Activated naive CD8-positive, alpha-beta T cell treated with anti-CD3 and anti-CD28 coated beads, Interleukin-2, amount 10 ng/mL, durations not matched to agents 7 days and 5 days (primary cell): ENCODE data around the gene CSNK1G2. TPM values are rescaled to one million over a fixed set of nuclear protein-coding genes. Genes with fewer than 3 reads are reported as not detected.
A peak's percentile ranks its signal among the peaks of the same experiment; 100 is the strongest.

Experiments used
- ATAC-seq: fragments of 150-1000 bp; cut with Tn5 transposase; one replicate; pipeline ENCODE4 v1.10.0; 2021; ENCODE audit warnings: low read depth, moderate library complexity
- POLR2A ChIA-PET: fragments of 350-600 bp; sonication (Branson Sonifier 250); formaldehyde crosslinking; loops from one replicate; lab custom pipeline; 2021; ENCODE audit warnings: antibody characterized with exemption; lab: Charles Lee
- DNase-seq: peaks from one replicate; pipeline ENCODE4 v3.0.0; 2021
- H3K27ac Mint-ChIP-seq: one replicate; pipeline ENCODE4 v1.8.0; 2022; ENCODE audit warnings: mild to moderate bottlenecking, mixed read lengths
- H3K27me3 Mint-ChIP-seq: one replicate; pipeline ENCODE4 v1.8.0; 2022; ENCODE audit warnings: mild to moderate bottlenecking, moderate library complexity, mixed read lengths
- H3K36me3 Mint-ChIP-seq: one replicate; pipeline ENCODE4 v1.8.0; 2021; ENCODE audit warnings: mild to moderate bottlenecking, mixed read lengths
- H3K4me1 Mint-ChIP-seq: one replicate; pipeline ENCODE4 v1.8.0; 2021; ENCODE audit warnings: mixed read lengths
- H3K4me3 Mint-ChIP-seq: one replicate; pipeline ENCODE4 v1.8.0; 2022; ENCODE audit warnings: mild to moderate bottlenecking, moderate library complexity, mixed read lengths
- H3K9me3 Mint-ChIP-seq: one replicate; pipeline ENCODE4 v1.8.0; 2021; ENCODE audit warnings: mixed read lengths
- total RNA-seq, 2 experiments: library from RNA; stranded (reverse); gene quantifications; one replicate each; pipeline ENCODE4 v1.2.3, GENCODE V29; 2021

Gene CSNK1G2
- total RNA-seq, 2 experiments from 2014 or later, result 127 to 134 TPM

DNA sequence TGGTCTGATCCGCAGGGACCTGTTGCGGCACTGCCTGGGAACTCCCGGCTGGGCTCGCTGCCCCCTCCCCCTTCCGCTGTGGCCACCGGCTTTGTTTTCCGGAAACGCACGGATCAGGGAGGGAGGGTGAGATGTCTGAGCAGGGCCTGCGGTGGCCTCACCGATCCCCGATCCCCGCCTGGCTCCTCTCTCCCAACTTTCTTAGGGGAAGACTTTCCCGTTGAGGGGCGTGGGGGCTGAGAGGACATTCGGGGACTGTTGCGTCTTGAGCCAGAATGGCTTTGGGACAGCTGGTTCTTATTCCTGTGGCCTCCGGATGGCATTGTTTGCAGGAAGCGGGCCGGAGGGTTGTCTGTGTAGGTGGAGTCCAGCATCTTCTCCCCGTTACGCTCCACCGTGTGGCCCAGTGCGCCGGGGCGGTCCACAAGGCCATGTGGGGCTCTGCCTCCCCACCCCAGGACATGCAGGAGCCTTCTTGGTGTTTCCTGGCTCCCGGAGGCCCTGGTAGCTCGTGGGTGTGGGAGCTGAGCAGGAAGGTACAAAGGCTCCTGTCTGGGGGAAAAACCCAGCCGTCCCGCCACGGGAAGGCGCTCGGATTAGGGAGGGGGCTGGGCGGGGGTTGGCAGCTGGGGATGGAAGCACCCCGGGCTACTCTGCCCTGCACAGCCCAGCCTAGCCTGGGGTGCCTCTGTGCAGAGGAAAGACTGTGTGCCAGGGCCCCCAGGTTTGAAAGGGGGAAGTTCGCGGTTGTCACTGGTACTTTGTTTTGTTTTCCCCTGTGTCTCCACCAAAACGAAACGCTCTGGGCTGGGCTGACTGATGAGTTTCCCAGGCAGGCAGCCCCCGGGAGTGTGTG lies 1.3 kb downstream of the CSNK1G2 start:
- Mint-ChIP-seq H3K4me3 (peak overlapping the region; percentile 97), H3K4me1 (peaks cover 23% of the 10 kb centered on the region), H3K27me3 (no peaks in the 10 kb centered on the region), H3K27ac (peak overlapping the region; percentile 95), H3K36me3 (peaks cover 4% of the 10 kb centered on the region), H3K9me3 (no peaks in the 10 kb centered on the region)
- POLR2A ChIA-PET, result interaction anchor here (0.6 to 2.2 kb wide), 13 partner anchors 11 to 422 kb away, joined by 3 to 11 read pairs (median 4); partner anchors contain the start of gene ABHD17A
- DNase-seq, result peak; percentile 81
- peak; percentile 48 for ATAC-seq

DNA sequence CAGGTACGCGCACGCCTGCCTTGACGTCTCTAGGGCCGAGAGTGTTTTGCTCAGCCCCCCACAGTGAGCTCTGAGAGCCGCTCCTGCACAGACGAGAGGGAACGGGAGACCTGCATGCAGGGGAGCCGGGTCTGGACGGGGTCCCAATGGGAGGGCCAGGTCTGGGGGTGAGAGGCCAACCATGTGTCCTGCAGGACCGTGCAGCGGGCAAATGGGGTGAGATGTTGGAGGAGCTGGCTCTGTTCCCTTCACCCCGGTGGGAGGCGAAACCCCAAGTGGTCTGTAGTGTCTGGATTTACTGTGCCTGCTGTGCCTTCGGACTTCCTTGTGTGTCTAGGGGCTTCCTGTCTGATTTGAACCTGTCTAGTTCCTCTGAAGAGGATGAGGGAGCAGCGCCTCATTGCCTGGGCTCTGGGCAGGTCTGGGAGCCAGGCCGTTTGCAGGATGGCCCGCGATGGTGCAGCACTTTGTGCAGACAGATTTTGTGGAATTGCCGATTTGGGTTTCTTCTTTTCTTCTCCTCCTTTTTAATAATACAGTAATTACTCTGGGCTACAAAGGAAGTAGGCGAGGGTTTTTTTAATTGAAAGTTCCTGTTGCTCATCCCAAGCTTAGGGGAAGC lies 2.1 kb downstream of the CSNK1G2 start:
- DNase-seq, result no peak
- H3K4me3 Mint-ChIP-seq, result peak overlapping the region; percentile 97
- ATAC-seq, result no peak
- H3K4me1 Mint-ChIP-seq, result peaks cover 23% of the 10 kb centered on the region
- H3K36me3 Mint-ChIP-seq, result peaks cover 4% of the 10 kb centered on the region
- H3K27me3 Mint-ChIP-seq, result no peaks in the 10 kb centered on the region
- POLR2A ChIA-PET, result interaction anchor here (0.6 to 2.2 kb wide), 9 partner anchors 19 to 145 kb away, joined by 3 to 11 read pairs (median 3); no protein-coding TSS in a partner anchor
- H3K9me3 Mint-ChIP-seq, result no peaks in the 10 kb centered on the region
- H3K27ac Mint-ChIP-seq, result peak overlapping the region; percentile 95

GRCh38 chr19:1943661-1944087 lies 2.7 kb downstream of the CSNK1G2 start:
- Mint-ChIP-seq H3K4me3 (peak overlapping the region; percentile 97), H3K27me3 (no peaks in the 10 kb centered on the region), H3K4me1 (peaks cover 23% of the 10 kb centered on the region), H3K9me3 (no peaks in the 10 kb centered on the region), H3K27ac (peak overlapping the region; percentile 95), H3K36me3 (peaks cover 4% of the 10 kb centered on the region)
- ATAC-seq (no peak), DNase-seq (no peak)
- POLR2A ChIA-PET, result interaction anchor here (0.7 to 2.2 kb wide), 4 partner anchors 23 to 119 kb away, joined by 3 to 10 read pairs (median 5); no protein-coding TSS in a partner anchor

GRCh38 chr19:1944088-1944915 lies 3.3 kb downstream of the CSNK1G2 start:
- peaks cover 7% of the 10 kb centered on the region for H3K36me3 Mint-ChIP-seq
- ATAC-seq (no peak), DNase-seq (no peak)
- POLR2A ChIA-PET, result interaction anchor here (2.0 kb wide), 1 partner anchor 80 kb away, joined by 6 read pairs; no protein-coding TSS in a partner anchor
- no peak overlapping the region for H3K27ac Mint-ChIP-seq
- peak overlapping the region; percentile 48 for H3K4me3 Mint-ChIP-seq
- no peaks in the 10 kb centered on the region for H3K9me3 Mint-ChIP-seq
- peaks cover 25% of the 10 kb centered on the region for H3K4me1 Mint-ChIP-seq
- no peaks in the 10 kb centered on the region for H3K27me3 Mint-ChIP-seq

DNA sequence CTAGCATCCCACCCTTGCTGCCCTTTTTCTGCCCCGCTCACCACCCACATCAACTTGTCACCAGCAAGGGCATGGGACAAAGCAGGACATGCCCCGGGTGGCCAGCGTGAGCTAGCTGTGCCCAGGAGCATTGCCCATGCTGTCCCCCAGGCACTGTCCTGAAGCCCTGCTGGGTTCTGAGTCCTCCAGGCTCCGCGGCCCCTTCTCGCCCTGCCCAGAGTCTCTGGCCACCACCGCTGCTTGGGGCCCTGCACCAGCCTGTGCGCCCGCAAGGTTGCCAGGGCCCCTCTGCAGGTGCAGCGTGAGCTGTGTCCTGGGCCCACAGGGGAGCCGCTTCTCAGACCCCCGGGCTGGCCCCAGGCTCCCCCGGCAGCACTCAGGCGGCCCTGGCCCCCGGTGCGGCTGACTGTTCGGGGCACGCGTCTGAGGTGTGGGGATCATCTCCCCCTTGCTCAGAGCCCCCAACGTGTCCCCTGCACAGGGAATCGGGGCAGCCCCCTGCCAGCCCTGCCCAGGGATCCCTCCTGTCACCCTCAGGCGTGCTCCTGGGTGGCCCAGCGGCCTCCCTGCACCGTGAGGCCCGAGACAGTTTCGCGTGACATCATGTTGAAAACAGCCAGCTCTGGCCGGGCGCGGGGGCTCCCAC lies 4.1 kb downstream of the CSNK1G2 start:
- H3K27me3 Mint-ChIP-seq, result no peaks in the 10 kb centered on the region
- peaks cover 11% of the 10 kb centered on the region for H3K36me3 Mint-ChIP-seq
- no peak for ATAC-seq
- peaks cover 18% of the 10 kb centered on the region for H3K4me1 Mint-ChIP-seq
- POLR2A ChIA-PET, result interaction anchor here (0.7 to 2.0 kb wide), 3 partner anchors 81 to 726 kb away, joined by 4 to 6 read pairs (median 5); no protein-coding TSS in a partner anchor
- no peak overlapping the region for H3K4me3 Mint-ChIP-seq
- H3K9me3 Mint-ChIP-seq, result no peaks in the 10 kb centered on the region
- no peak overlapping the region for H3K27ac Mint-ChIP-seq
- no peak for DNase-seq

DNA sequence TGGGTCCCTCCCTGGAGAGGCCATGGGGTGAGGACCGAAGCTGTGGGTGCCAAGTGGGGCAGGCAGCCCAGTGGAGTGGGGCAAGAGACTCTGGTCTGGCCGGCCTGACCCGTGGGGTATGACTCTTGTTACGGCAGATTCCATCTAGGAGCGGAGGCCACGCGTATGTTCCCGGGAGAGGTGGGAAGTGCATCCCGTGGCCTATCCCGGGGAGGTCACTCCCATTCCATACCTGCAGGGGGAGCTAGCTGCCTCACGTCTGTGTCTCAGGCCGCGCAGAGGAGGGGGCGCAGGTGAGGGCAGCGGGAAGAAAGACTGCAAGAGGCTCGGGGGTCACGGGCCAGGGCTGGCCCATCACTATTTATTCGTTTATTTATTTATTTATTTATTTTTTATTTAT lies 4.9 kb downstream of the CSNK1G2 start:
- ATAC-seq (no peak), DNase-seq (peak; percentile 50)
- H3K27me3 Mint-ChIP-seq, result no peaks in the 10 kb centered on the region
- H3K4me3 Mint-ChIP-seq, result peak overlapping the region; percentile 28
- H3K4me1 Mint-ChIP-seq, result peaks cover 14% of the 10 kb centered on the region
- POLR2A ChIA-PET, result interaction anchor here (0.5 to 2.0 kb wide), 3 partner anchors 58 to 81 kb away, joined by 3 to 6 read pairs (median 4); no protein-coding TSS in a partner anchor
- H3K9me3 Mint-ChIP-seq, result no peaks in the 10 kb centered on the region
- peaks cover 13% of the 10 kb centered on the region for H3K36me3 Mint-ChIP-seq
- peak overlapping the region; percentile 23 for H3K27ac Mint-ChIP-seq

DNA sequence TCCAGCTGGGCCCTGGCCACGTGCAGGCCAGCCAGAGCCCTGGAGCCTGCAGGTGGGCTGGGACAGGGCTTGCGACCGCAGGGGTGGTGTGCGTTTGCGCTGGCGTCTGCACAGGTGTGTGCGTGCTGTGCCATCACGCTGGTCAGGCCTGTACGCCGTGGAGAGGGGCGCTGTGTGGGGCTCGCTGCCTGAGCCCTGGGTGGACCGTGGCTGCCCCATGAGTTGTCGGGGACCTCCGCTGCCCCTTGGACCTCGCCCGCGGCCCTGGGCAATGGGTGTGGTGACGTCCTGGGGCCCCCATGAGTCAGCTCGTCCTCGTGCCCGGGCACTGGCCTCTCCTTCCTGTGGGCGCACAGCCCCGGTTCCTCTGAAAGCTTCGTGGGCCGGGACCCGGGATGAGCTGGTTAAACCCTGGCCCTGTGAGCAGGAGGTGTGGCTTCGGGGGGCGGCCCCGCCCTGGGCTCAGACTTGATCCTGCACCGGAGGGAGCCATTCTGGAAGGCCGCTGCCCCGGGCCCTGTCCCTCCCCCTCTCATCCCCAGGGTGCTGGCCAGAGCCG lies 6.8 kb downstream of the CSNK1G2 start:
- H3K4me1 Mint-ChIP-seq, result peaks cover 14% of the 10 kb centered on the region
- H3K27me3 Mint-ChIP-seq, result no peaks in the 10 kb centered on the region
- POLR2A ChIA-PET, result no interaction called here
- no peak overlapping the region for H3K27ac Mint-ChIP-seq
- no peak for ATAC-seq
- DNase-seq, result no peak
- no peaks in the 10 kb centered on the region for H3K9me3 Mint-ChIP-seq
- peaks cover 13% of the 10 kb centered on the region for H3K36me3 Mint-ChIP-seq
- no peak overlapping the region for H3K4me3 Mint-ChIP-seq

GRCh38 chr19:1949304-1950101 lies 8.5 kb downstream of the CSNK1G2 start:
- peaks cover 11% of the 10 kb centered on the region for H3K36me3 Mint-ChIP-seq
- H3K27ac Mint-ChIP-seq, result no peak overlapping the region
- DNase-seq (no peak), ATAC-seq (no peak)
- no peak overlapping the region for H3K4me3 Mint-ChIP-seq
- POLR2A ChIA-PET, result no interaction called here
- peaks cover 7% of the 10 kb centered on the region for H3K4me1 Mint-ChIP-seq
- no peaks in the 10 kb centered on the region for H3K27me3 Mint-ChIP-seq
- no peaks in the 10 kb centered on the region for H3K9me3 Mint-ChIP-seq

- no peak for ATAC-seq
- Mint-ChIP-seq H3K9me3 (no peaks in the 10 kb centered on the region), H3K4me3 (no peak overlapping the region), H3K27ac (no peak overlapping the region), H3K27me3 (no peaks in the 10 kb centered on the region), H3K36me3 (peaks cover 11% of the 10 kb centered on the region), H3K4me1 (peaks cover 6% of the 10 kb centered on the region)
- DNase-seq, result no peak
- POLR2A ChIA-PET, result no interaction called here
Observed at GRCh38 chr19:1950640-1951039, 9.7 kb downstream of the CSNK1G2 start.

- Mint-ChIP-seq H3K27me3 (no peaks in the 10 kb centered on the region), H3K9me3 (no peaks in the 10 kb centered on the region), H3K27ac (no peak overlapping the region), H3K4me1 (peaks cover 2% of the 10 kb centered on the region), H3K4me3 (no peak overlapping the region), H3K36me3 (peaks cover 9% of the 10 kb centered on the region)
- POLR2A ChIA-PET, result interaction anchor here (0.9 kb wide), 1 partner anchor 11 kb away, joined by 4 read pairs; no protein-coding TSS in a partner anchor
- no peak for ATAC-seq
- DNase-seq, result no peak
Observed at GRCh38 chr19:1952635-1953034, 11.7 kb downstream of the CSNK1G2 start.

- ATAC-seq (no peak), DNase-seq (no peak)
- Mint-ChIP-seq H3K36me3 (peaks cover 9% of the 10 kb centered on the region), H3K27ac (no peak overlapping the region), H3K4me1 (peaks cover 2% of the 10 kb centered on the region), H3K4me3 (no peak overlapping the region), H3K27me3 (no peaks in the 10 kb centered on the region), H3K9me3 (no peaks in the 10 kb centered on the region)
- POLR2A ChIA-PET, result interaction anchor here (0.9 kb wide), 1 partner anchor 11 kb away, joined by 4 read pairs; no protein-coding TSS in a partner anchor
Observed at GRCh38 chr19:1953037-1953436, 12.1 kb downstream of the CSNK1G2 start.
